Thyroid gland (tissue), 4 donors: Measurements from ENCODE around the gene IWS1.

Source experiments
- CTCF ChIP-seq, 6 experiments: fragments of 200-600 bp in 3 of 6; fragments of 450-650 bp in 3 of 6; sonication (generic) in 3 of 6; IDR thresholded peaks; one replicate each; pipeline ENCODE4 v1.5.1; 2016 to 2019; ENCODE audit warnings: antibody characterized with exemption in 6 of 6, mild to moderate bottlenecking in 2 of 6, inconsistent platforms in 1 of 6, moderate library complexity in 1 of 6
- POLR2A ChIP-seq, 2 donors: fragments of 450-650 bp; IDR thresholded peaks; one replicate each; pipeline ENCODE4 v1.6.1; 2017; ENCODE audit warnings: antibody characterized with exemption in 2 of 2, mild to moderate bottlenecking in 2 of 2, moderate library complexity in 1 of 2

- no peak for TF ChIP-seq CTCF (IDR thresholded peaks at IDR 0.05)
- no peak for TF ChIP-seq POLR2A (IDR thresholded peaks at IDR 0.05)
Measured at GRCh38 chr2:127523269-127523939, 2.9 kb downstream of the IWS1 start.
